DOHH2 (cell line): ENCODE measurements around the gene GAMT.

Source experiments
- H3F3A ChIP-seq: fragments of 200-600 bp; sonication (generic), shearing (Covaris generic); 2 replicates; pipeline ENCODE4 v1.6.0; 2016; ENCODE audit warnings: antibody characterized with exemption, mild to moderate bottlenecking; ENCODE audit not compliant: control insufficient read depth, insufficient read depth
- H3K27ac ChIP-seq: fragments of 200-600 bp; sonication (generic); 2 replicates; pipeline ENCODE4 v1.5.1; 2014; ENCODE audit warnings: low read depth, mild to moderate bottlenecking, low read length, moderate library complexity
- H3K27me3 ChIP-seq: fragments of 200-600 bp; sonication (generic); 2 replicates; pipeline ENCODE4 v1.6.1; 2014; ENCODE audit warnings: mild to moderate bottlenecking, low read length, mixed read lengths; ENCODE audit not compliant: control insufficient read depth
- H3K36me3 ChIP-seq: fragments of 200-600 bp; sonication (generic); 2 replicates; pipeline ENCODE4 v1.6.1; 2014; ENCODE audit warnings: mild to moderate bottlenecking, low read length, moderate library complexity, mixed read lengths; ENCODE audit not compliant: control insufficient read depth
- H3K4me1 ChIP-seq: fragments of 200-600 bp; sonication (generic); 2 replicates; pipeline ENCODE4 v1.6.1; 2014; ENCODE audit warnings: mild to moderate bottlenecking, low read length, mixed read lengths; ENCODE audit not compliant: control insufficient read depth
- H3K4me2 ChIP-seq: fragments of 200-600 bp; sonication (generic); 2 replicates; pipeline ENCODE4 v1.6.0; 2014; ENCODE audit warnings: mild to moderate bottlenecking, low read length, moderate library complexity
- H3K4me3 ChIP-seq: fragments of 200-600 bp; sonication (generic); 2 replicates; pipeline ENCODE4 v1.5.1; 2014; ENCODE audit warnings: mild to moderate bottlenecking, low read length, mixed read lengths
- H3K79me2 ChIP-seq: fragments of 200-600 bp; sonication (generic); 2 replicates; pipeline ENCODE4 v1.6.1; 2014; ENCODE audit warnings: mild to moderate bottlenecking, low read length, mixed read lengths; ENCODE audit not compliant: control insufficient read depth
- H3K9me2 ChIP-seq: fragments of 200-600 bp; sonication (generic); replicated peaks from 2 replicates; pipeline ENCODE4 v1.6.1; 2014; ENCODE audit warnings: mild to moderate bottlenecking, low read length, mixed read lengths; ENCODE audit not compliant: control insufficient read depth
- H3K9me3 ChIP-seq: fragments of 200-600 bp; sonication (generic); 2 replicates; pipeline ENCODE4 v1.6.1; 2014; ENCODE audit warnings: antibody characterized with exemption, low read length, mixed read lengths; ENCODE audit not compliant: control insufficient read depth, insufficient read depth
- H4K20me1 ChIP-seq: fragments of 200-600 bp; sonication (generic); 2 replicates; pipeline ENCODE4 v1.6.0; 2014; ENCODE audit warnings: low read depth, mild to moderate bottlenecking, antibody characterized with exemption, low read length, moderate library complexity; ENCODE audit not compliant: control insufficient read depth, insufficient read depth
- EZH2phosphoT487 ChIP-seq: fragments of 200-600 bp; sonication (generic); IDR thresholded peaks from 2 replicates; pipeline ENCODE4 v1.6.1; 2017; ENCODE audit warnings: borderline replicate concordance, mild to moderate bottlenecking, antibody characterized with exemption, low read length, moderate library complexity, mixed read lengths
- TF ChIP-seq, protein P1 (sequence below): fragments of 200-600 bp; sonication (generic); IDR thresholded peaks from one replicate; pipeline ENCODE4 v1.5.1; 2014; ENCODE audit warnings: antibody characterized with exemption, mild to moderate bottlenecking, low read depth, low read length; ENCODE audit not compliant: poor library complexity, severe bottlenecking

The GAMT gene

DNA sequence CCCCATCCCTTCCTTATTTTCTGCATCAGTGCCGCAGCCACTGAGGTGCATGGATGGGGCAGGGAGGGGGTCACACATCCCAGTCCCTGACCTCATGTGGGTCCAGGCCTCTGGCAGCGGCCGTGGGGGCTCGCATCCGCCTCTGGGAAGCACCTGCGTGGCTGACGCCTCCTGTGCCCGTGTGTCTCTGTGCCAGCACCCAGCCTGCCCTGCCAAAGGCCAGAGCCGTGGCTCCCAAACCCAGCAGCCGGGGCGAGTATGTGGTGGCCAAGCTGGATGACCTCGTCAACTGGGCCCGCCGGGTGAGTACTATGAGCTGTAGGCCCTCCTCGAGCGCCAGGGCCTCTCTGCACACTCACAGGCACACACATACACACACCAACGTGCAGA is 12.7 kb downstream of the GAMT start:
- H3K79me2 ChIP-seq, result peaks cover 42% of the 10 kb centered on the region
- H3K27ac ChIP-seq, result no peak overlapping the region
- H3K27me3 ChIP-seq, result no peaks in the 10 kb centered on the region
- no peaks in the 10 kb centered on the region for H3K9me2 ChIP-seq
- peaks cover 3% of the 10 kb centered on the region; the same call in 1 of the 2 replicates for H3F3A ChIP-seq
- no peak overlapping the region for H3K4me2 ChIP-seq
- no peaks in the 10 kb centered on the region for H4K20me1 ChIP-seq
- H3K4me1 ChIP-seq, result peaks cover 10% of the 10 kb centered on the region
- TF ChIP-seq, protein P1, sequence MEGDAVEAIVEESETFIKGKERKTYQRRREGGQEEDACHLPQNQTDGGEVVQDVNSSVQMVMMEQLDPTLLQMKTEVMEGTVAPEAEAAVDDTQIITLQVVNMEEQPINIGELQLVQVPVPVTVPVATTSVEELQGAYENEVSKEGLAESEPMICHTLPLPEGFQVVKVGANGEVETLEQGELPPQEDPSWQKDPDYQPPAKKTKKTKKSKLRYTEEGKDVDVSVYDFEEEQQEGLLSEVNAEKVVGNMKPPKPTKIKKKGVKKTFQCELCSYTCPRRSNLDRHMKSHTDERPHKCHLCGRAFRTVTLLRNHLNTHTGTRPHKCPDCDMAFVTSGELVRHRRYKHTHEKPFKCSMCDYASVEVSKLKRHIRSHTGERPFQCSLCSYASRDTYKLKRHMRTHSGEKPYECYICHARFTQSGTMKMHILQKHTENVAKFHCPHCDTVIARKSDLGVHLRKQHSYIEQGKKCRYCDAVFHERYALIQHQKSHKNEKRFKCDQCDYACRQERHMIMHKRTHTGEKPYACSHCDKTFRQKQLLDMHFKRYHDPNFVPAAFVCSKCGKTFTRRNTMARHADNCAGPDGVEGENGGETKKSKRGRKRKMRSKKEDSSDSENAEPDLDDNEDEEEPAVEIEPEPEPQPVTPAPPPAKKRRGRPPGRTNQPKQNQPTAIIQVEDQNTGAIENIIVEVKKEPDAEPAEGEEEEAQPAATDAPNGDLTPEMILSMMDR, result no peak
- no peak for TF ChIP-seq EZH2phosphoT487
- H3K9me3 ChIP-seq, result no peaks in the 10 kb centered on the region
- H3K36me3 ChIP-seq, result peaks cover 51% of the 10 kb centered on the region
- H3K4me3 ChIP-seq, result no peak overlapping the region

DNA sequence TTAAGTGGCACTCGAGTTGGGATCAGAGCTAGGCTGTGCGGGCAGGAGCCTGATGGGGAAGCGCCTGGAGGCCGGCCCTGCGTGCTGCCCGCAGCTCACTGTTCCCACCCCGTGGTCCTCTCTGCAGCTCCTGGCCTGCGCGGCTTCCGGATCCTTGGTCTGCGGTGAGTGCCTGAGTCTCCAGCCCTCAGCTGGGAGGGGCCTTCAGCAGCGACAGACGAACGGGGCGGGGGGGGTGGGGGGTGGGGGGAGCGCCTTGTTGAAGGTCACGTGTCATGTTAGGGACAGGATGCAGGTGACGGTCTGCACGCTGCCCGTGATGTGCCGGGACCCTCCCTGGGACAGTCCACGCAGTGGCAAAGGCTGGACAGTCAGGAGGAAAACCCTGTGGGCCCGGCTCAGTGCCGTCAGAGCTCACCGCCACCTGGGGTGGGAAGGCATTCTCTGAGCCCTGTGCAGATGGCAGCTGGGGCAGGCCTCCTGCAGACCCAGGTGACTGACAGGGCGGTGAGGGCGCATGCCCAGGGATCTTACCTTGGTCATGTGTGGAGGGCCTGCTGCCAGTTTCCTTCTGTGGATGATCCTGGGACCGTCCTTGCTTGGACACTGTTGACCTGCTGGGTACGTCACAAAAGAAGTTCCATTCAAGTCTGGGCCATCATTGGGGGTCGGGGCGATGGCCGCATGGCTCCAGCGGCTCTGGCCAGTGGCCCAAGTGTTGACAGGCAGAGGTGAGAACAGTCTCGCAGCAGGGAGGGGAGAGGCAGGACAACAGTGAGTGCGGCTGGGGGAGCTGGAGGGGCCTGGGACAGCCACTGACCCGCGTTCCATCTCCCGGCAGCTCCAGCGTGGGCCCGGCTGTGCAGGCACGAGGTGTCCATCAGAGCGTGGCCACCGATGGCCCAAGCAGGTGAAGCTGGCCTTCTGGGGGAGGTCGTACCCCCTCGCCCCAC is 13.4 kb downstream of the GAMT start:
- H3K27ac ChIP-seq, result no peak overlapping the region
- H3F3A ChIP-seq, result peaks cover 3% of the 10 kb centered on the region; the same call in 1 of the 2 replicates
- peaks cover 12% of the 10 kb centered on the region for H3K4me1 ChIP-seq
- TF ChIP-seq, protein P1, result no peak
- no peak for TF ChIP-seq EZH2phosphoT487
- peaks cover 45% of the 10 kb centered on the region for H3K36me3 ChIP-seq
- H3K9me2 ChIP-seq, result no peaks in the 10 kb centered on the region
- H3K9me3 ChIP-seq, result no peaks in the 10 kb centered on the region
- no peaks in the 10 kb centered on the region for H3K27me3 ChIP-seq
- no peaks in the 10 kb centered on the region for H4K20me1 ChIP-seq
- peaks cover 42% of the 10 kb centered on the region for H3K79me2 ChIP-seq
- no peak overlapping the region for H3K4me2 ChIP-seq
- no peak overlapping the region for H3K4me3 ChIP-seq

GRCh38 chr19:1386945-1387683 is 14.2 kb downstream of the GAMT start:
- H3K27me3 ChIP-seq, result no peaks in the 10 kb centered on the region
- H3K9me3 ChIP-seq, result no peaks in the 10 kb centered on the region
- H3K36me3 ChIP-seq, result peaks cover 37% of the 10 kb centered on the region
- H3K79me2 ChIP-seq, result peaks cover 42% of the 10 kb centered on the region
- H3K27ac ChIP-seq, result no peak overlapping the region
- no peak overlapping the region for H3K4me3 ChIP-seq
- no peaks in the 10 kb centered on the region for H3K9me2 ChIP-seq
- TF ChIP-seq, protein P1, result no peak
- no peak for TF ChIP-seq EZH2phosphoT487
- no peak overlapping the region for H3K4me2 ChIP-seq
- peaks cover 15% of the 10 kb centered on the region for H3K4me1 ChIP-seq
- peaks cover 3% of the 10 kb centered on the region; the same call in 1 of the 2 replicates for H3F3A ChIP-seq
- no peaks in the 10 kb centered on the region for H4K20me1 ChIP-seq
